Measurements from ENCODE around the gene SCFD1.
"Not testable (repeated sequence)": the region's sequence is repeated elsewhere in the genome, so short reads cannot be mapped to it uniquely, and the experiment has no call there.

SCFD1 gene

DNA sequence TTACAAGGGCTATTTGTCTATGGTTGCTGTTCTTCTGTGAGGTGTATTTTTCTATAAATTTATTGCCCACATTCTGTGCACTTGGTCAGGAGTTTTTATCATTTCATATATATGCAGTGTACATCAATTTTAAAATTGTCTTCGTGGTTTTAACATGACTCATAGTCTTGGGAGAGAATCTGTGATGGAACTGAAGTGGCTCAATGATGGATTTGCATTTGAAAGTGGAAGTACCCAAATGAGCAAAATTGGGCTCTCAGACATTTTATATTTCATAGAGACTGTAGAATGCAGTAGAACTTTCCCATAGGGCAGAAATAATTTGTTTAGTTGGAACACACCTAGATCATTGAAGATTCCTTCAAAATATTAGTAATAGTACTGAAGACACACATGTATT is 1.9 kb upstream of the SCFD1 start:
- no peak overlapping the region for H3K27ac ChIP-seq
- TF ChIP-seq, protein P1, sequence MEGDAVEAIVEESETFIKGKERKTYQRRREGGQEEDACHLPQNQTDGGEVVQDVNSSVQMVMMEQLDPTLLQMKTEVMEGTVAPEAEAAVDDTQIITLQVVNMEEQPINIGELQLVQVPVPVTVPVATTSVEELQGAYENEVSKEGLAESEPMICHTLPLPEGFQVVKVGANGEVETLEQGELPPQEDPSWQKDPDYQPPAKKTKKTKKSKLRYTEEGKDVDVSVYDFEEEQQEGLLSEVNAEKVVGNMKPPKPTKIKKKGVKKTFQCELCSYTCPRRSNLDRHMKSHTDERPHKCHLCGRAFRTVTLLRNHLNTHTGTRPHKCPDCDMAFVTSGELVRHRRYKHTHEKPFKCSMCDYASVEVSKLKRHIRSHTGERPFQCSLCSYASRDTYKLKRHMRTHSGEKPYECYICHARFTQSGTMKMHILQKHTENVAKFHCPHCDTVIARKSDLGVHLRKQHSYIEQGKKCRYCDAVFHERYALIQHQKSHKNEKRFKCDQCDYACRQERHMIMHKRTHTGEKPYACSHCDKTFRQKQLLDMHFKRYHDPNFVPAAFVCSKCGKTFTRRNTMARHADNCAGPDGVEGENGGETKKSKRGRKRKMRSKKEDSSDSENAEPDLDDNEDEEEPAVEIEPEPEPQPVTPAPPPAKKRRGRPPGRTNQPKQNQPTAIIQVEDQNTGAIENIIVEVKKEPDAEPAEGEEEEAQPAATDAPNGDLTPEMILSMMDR (IDR thresholded peaks at IDR 0.05): no peak
- TF ChIP-seq ZFX (IDR thresholded peaks at IDR 0.05; ENCODE audit: borderline replicate concordance): no peak

DNA sequence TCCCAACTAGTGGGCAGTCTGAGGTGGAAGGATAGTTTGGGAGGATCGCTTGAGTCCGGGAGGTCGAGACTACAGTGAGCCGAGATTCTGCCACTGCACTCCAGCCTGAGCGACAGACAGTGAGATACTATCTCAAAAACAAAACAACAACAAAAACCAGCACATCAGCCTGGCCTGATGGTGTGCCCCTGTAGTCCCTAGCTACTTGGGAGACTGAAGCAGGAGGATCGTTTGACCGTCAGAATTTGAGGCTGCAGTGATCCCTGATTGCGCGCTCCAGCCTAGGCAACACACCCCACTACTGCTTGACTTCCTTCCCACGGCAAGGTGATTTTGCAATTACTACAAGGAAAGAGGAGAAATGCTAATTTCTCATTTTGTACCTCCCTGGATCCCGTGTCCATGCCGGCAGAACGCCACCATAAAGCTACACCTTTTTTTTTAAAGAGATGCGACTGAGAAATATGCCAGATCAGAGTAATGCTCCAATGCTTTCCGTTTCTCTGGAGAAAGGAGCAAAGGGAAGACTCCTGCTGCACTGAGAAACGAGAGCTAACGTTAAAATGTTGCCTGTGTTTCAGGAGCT is 672 bp upstream of the SCFD1 start:
- no peak for TF ChIP-seq ZFX (IDR thresholded peaks at IDR 0.05; ENCODE audit: borderline replicate concordance)
- TF ChIP-seq, protein P1 (IDR thresholded peaks at IDR 0.05): no peak
- peak overlapping the region; percentile 83 for H3K27ac ChIP-seq

DNA sequence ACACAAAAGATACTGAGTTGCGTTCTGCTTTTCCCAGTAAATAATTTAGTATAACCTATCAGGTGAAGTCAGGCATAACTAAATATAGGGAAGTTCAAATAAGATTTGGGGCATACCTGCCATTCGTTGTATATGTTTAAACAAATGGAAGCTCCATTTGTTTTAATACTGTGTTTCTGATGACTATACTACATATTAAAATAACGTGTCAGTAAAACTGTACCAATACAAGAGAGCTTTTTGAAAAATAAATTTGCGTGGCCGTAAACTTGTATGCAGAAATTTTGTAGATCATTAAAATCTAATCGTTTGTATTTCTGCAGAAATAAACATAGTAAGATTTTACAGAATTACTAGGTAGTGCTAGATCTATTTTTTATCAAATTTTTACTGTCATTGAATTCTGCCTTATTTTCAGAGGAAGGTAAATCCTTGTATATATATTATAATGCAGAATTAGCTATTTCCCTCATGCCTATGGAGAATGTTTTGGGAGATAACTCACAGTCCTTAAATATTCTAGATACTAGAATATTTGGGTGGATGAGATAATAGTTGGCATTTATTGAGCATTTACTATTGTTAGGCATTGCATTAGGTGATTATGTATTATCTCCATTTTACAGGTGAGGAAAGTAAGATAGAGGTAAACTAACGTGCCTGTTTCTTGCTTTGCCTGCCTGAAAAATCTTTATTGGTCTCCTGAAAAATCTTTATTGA is 1.5 kb downstream of the SCFD1 start:
- no peak for TF ChIP-seq ZFX (IDR thresholded peaks at IDR 0.05; ENCODE audit: borderline replicate concordance)
- TF ChIP-seq, protein P1 (IDR thresholded peaks at IDR 0.05): no peak
- H3K27ac ChIP-seq: no peak overlapping the region

DNA sequence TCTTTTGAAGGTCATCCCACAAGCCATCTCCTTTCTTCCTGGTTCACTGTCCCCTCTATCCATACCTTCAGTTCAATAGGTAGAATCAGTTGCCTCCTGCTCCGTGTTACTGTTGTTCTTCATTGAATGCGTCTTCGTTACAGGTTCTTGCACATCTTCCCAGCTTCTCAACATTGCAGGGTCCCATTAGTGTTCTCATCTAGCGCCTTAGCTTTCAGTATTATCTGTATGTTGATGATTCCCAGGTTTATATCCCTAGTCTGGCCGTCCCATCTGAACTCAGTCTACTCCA is 2.0 kb downstream of the SCFD1 start:
- no peak overlapping the region for H3K27ac ChIP-seq
- TF ChIP-seq, protein P1 (IDR thresholded peaks at IDR 0.05): no peak
- no peak for TF ChIP-seq ZFX (IDR thresholded peaks at IDR 0.05; ENCODE audit: borderline replicate concordance)

DNA sequence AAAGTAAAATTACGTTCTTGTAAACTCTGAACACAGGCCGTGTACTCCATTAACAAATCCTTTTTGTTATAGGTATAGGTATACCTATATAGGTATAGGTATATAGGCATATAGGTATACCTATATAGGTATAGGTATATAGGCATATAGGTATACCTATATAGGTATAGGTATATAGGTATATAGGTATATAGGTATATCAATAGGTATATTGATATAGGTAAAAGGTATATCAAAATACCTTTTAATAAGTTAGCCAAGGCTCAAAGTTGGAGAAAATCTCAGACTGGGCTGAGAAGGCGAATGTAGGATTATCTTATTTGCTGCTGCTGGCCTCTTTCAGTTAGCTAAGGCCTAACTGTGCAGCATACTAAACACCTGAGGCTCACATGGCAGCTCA is 3.4 kb downstream of the SCFD1 start:
- no peak overlapping the region for H3K27ac ChIP-seq
- no peak for TF ChIP-seq ZFX (IDR thresholded peaks at IDR 0.05; ENCODE audit: borderline replicate concordance)
- TF ChIP-seq, protein P1 (IDR thresholded peaks at IDR 0.05): no peak

DNA sequence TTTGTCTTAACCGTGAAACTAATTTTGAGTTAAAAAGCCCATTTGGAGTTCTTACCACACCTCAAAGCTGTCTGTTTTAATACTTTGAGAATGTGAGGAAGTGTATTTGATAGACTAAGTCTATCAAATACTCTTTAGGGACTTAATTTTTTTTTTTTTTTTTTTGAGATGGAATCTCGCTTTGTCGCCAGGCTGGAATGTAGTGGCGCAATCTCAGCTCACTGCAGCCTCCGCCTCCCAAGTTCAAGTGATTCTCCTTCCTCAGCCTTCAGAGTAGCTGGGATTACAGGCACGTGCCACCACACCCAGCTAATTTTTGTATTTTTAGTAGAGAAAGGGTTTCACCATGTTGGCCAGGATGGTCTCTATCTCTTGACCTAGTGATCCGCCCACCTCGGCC is 7.3 kb downstream of the SCFD1 start:
- H3K27ac ChIP-seq: not testable (repeated sequence)

DNA sequence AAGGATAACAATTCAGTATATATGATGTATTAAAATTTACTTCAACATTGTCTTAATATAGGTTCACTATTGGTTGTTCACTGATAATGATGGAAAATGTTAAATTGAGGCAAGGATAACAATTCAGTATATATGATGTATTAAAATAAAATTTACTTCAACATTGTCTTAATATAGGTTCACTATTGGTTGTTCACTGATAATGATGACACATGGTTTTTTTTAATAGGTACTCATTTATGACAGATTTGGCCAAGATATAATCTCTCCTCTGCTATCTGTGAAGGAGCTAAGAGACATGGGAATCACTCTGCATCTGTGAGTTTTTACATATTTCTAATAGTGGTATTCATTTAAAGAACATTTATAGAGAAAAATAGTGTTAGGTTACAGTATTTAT is 8.1 kb downstream of the SCFD1 start:
- H3K27ac ChIP-seq: no peak overlapping the region
- TF ChIP-seq, protein P1 (IDR thresholded peaks at IDR 0.05): no peak
- TF ChIP-seq ZFX (IDR thresholded peaks at IDR 0.05; ENCODE audit: borderline replicate concordance): no peak

DNA sequence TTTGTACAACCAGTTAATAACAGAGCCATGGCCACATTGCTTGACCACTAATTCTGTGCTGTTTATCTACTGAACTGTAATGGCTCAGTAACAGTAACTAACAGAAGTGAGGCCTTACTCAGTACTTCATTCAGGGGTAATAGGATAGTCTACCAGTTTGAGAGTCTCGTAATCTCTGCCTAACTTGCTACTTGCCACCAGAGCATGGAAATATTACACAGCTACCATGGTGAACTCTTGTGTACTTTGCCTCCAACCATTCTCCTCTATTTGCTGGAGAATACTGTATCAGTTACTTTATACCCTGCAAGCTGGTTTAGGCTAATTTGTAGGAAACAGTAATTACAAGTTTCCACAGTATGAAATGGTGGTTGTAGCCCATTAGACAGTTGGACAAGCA is 10.6 kb downstream of the SCFD1 start:
- no peak overlapping the region for H3K27ac ChIP-seq
- TF ChIP-seq, protein P1 (IDR thresholded peaks at IDR 0.05): no peak
- TF ChIP-seq ZFX (IDR thresholded peaks at IDR 0.05; ENCODE audit: borderline replicate concordance): no peak

Measured in 22Rv1 (cell line).